ENCODE results near the gene THSD4.
A peak's percentile ranks its signal among the peaks of the same experiment; 100 is the strongest.
"Not testable (repeated sequence)": the region's sequence is repeated elsewhere in the genome, so short reads cannot be mapped to it uniquely, and the experiment has no call there.

Gene THSD4

DNA sequence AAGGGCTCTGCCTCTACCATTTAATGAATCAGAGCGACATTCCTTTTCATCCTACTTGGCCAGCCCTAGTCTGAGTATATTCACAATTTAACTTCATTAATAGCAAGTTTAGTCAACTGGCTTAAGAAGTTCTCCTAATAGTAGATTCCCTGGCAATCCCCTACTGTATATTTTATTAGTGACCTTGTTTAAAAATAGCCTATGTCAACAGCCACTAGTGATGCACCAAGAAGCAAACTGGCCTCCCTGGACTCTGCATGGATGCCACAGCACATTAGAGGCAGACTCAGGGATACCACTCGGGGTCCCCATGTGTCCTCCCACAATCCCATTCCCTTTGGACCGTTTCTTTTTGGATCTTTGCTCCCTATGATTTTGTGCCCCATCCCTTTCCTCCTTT is 83.6 kb downstream of the THSD4 start:
- H3K4me3 ChIP-seq: no peak overlapping the region
- no peak for TF ChIP-seq Cebpa-rat (IDR thresholded peaks at IDR 0.05)
- H4K20me1 ChIP-seq: no peaks in the 10 kb centered on the region; a peak in 1 of 22 replicates
- H3K9ac ChIP-seq: no peak overlapping the region
- no peaks in the 10 kb centered on the region for H3K36me3 ChIP-seq
- H3K27ac ChIP-seq: peak overlapping the region in 3 of 11 experiments; percentile 9 to 73 (median 30); a peak in 1 of 22 replicates
- no peaks in the 10 kb centered on the region for H3K27me3 ChIP-seq
- peak overlapping the region in 7 of 11 experiments; percentile 36 to 81 (median 77); a peak in 10 of 22 replicates for H3K4me2 ChIP-seq
- peaks cover 11 to 75% (median 63%) of the 10 kb centered on the region in 10 experiments for H3K4me1 ChIP-seq
- peaks cover 7 to 16% (median 10%) of the 10 kb centered on the region in 11 experiments for H3K9me3 ChIP-seq (replicated peaks in 1 of 11)

DNA sequence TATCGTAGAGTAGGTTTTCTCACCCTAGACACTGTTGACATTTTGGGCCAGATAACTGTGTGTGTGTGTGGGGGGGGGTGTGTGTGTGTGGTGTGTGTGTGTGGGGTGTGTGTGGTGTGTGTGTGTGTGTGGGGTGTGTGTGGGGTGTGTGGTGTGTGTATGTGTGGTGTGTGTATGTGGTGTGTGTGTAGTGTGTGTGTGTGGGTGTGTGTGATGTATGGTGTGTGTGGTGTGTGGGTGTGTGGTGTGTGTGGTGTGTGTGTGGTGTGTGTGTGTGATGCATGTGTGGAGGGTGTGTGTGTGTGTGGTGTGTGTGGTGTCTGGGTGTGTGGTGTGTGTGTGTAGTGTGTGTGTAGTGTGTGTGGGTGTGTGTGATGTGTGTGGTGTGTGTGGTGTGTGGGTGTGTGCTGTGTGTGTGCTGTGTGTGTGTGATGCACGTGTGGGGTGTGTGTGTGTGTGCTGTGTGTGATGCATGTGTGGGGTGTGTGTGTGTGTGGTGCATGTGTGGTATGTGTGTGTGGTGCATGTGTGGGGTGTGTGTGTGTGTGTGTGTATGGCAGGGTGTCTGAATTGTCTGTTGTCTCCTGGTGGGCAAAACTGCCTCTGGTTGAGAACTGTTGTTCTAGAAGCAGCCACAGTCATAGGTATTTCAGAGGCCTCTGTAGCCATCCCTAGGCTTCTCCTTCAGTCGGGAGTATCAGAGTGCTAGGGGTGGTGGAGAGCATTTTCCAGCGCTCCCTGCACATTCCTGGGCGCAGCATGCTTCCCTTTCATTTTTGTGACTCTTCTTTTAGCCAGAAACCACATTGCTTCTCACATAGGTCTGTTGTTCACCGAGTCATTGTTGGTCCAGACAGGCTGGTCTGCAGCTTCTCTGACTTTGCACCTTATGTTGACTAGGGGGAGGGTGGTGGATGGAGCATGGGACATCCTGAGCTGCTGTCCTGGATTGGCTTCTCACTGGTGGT is 84.4 kb downstream of the THSD4 start:
- Histone ChIP-seq H3K9me3 (replicated peaks in 1 of 11) (peaks cover 0 to 8% (median 2%) of the 10 kb centered on the region in 11 experiments; a peak in 17 of 22 replicates), H3K4me3 (no peak overlapping the region), H3K27ac (peak overlapping the region in 4 of 11 experiments; percentile 20 to 75 (median 52); a peak in 5 of 22 replicates), H3K4me1 (peaks cover 11 to 81% (median 71%) of the 10 kb centered on the region in 10 experiments), H3K4me2 (peak overlapping the region in 8 of 11 experiments; percentile 36 to 81 (median 74); a peak in 14 of 22 replicates), H4K20me1 (no peaks in the 10 kb centered on the region; a peak in 1 of 22 replicates), H3K36me3 (no peaks in the 10 kb centered on the region), H3K9ac (no peak overlapping the region), H3K27me3 (no peaks in the 10 kb centered on the region)
- no peak for TF ChIP-seq Cebpa-rat (IDR thresholded peaks at IDR 0.05)

GRCh38 chr15:71201477-71201876 is 86.2 kb downstream of the THSD4 start:
- Histone ChIP-seq H3K36me3 (no peaks in the 10 kb centered on the region), H3K27ac (peak overlapping the region in 7 of 11 experiments; percentile 22 to 81 (median 75); a peak in 11 of 22 replicates), H4K20me1 (no peaks in the 10 kb centered on the region; a peak in 1 of 22 replicates), H3K4me1 (peaks cover 11 to 85% (median 73%) of the 10 kb centered on the region in 10 experiments), H3K27me3 (no peaks in the 10 kb centered on the region), H3K4me2 (peak overlapping the region; percentile 51 to 81 (median 72)), H3K9me3 (replicated peaks in 1 of 11) (0 out of 22 replicates have a peak, but pooled peaks cover 0 to 3% (median 0%) of the 10 kb centered on the region in 11 experiments), H3K4me3 (no peak overlapping the region), H3K9ac (peak overlapping the region in 4 of 11 experiments; percentile 57 to 69 (median 60); a peak in 8 of 22 replicates)
- peak in 1 of 11 experiments; percentile 64; a peak in 1 of 22 replicates for TF ChIP-seq Cebpa-rat (IDR thresholded peaks at IDR 0.05)

DNA sequence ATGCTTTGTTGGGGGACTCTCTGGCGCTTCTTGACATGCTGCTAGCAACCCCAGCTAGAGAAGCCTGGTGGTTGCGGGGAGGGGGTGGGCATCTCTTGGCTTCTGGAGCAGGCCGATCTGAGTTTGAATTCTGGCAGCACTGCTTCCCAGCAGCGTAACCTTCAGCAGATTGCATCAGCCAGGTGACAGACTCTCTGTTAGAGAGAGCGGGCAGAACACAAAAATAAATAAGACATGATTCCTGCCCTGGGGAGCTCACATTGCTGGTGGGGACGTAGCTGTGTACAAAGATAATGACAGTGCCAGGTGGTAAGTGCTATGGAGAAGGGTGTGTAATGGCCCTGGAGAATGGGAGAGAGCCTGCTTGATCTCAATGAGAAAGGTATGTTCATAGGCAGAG is 87.4 kb downstream of the THSD4 start:
- H3K4me2 ChIP-seq: peak overlapping the region in 8 of 11 experiments; percentile 66 to 81 (median 77); a peak in 14 of 22 replicates
- peak overlapping the region in 3 of 11 experiments; percentile 75 to 81 (median 79); a peak in 4 of 22 replicates for H3K27ac ChIP-seq

DNA sequence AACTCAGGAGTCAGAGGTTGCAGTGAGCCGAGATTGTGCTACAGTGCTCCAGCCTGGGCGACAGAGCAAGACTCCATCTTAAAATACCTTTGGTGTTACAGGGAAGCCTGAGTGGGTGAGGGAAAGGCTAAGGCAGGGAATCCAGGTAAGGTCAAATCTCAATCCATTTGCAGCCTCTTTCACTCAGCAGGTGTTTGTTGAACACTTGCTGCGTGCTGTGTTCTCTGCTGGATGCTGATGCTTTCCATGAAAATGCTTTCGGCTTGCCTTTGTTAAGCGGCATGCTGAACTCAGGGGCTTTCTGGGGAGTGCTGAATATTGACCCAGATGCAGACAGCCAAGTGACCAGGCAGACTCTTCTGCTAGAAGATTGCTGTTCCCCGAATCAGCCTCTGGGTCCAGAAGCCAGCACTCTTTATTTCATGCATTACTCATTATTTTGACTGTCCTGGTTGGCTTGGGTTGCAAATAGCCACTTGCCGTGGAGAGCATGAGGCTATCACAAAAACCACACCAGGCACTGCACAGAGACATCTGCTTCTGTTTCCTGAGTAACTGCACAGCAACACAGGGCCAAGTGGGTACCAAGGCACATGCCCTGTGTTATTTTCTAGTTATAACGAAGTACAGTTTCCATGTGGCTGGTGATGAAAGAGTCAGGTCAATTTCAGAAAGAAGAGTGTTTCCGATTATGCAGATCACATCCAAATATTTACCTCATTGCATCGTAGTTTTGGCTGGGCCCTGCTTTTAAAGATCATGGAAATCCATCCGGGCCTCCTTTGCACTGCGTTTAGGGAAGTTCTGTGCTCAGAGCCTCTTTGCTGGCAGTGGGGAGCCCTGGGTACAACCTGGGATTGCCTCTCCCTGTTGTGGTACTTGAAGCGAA is 88.6 kb downstream of the THSD4 start:
- TF ChIP-seq Cebpa-rat (IDR thresholded peaks at IDR 0.05): no peak
- no peaks in the 10 kb centered on the region for H3K9me3 ChIP-seq (replicated peaks in 1 of 11)
- peaks cover 11 to 64% (median 57%) of the 10 kb centered on the region in 10 experiments for H3K4me1 ChIP-seq
- H3K27me3 ChIP-seq: no peaks in the 10 kb centered on the region
- no peak overlapping the region; a peak in 1 of 22 replicates for H3K27ac ChIP-seq
- no peak overlapping the region for H3K9ac ChIP-seq
- H3K4me3 ChIP-seq: no peak overlapping the region
- H3K36me3 ChIP-seq: no peaks in the 10 kb centered on the region
- H3K4me2 ChIP-seq: peak overlapping the region in 8 of 11 experiments; percentile 2 to 81 (median 40); a peak in 14 of 22 replicates
- H4K20me1 ChIP-seq: no peaks in the 10 kb centered on the region; a peak in 1 of 22 replicates

More for the DNA sequence above, 87.4 kb downstream of the THSD4 start:
- Histone ChIP-seq H3K9ac (peak overlapping the region in 1 of 11 experiments; percentile 69; a peak in 1 of 22 replicates), H4K20me1 (no peaks in the 10 kb centered on the region; a peak in 1 of 22 replicates), H3K36me3 (no peaks in the 10 kb centered on the region), H3K4me1 (peaks cover 11 to 73% (median 61%) of the 10 kb centered on the region in 10 experiments), H3K9me3 (replicated peaks in 1 of 11) (0 out of 22 replicates have a peak, but pooled peaks cover 0 to 3% (median 0%) of the 10 kb centered on the region in 11 experiments), H3K4me3 (no peak overlapping the region), H3K27me3 (no peaks in the 10 kb centered on the region)
- no peak for TF ChIP-seq Cebpa-rat (IDR thresholded peaks at IDR 0.05)

DNA sequence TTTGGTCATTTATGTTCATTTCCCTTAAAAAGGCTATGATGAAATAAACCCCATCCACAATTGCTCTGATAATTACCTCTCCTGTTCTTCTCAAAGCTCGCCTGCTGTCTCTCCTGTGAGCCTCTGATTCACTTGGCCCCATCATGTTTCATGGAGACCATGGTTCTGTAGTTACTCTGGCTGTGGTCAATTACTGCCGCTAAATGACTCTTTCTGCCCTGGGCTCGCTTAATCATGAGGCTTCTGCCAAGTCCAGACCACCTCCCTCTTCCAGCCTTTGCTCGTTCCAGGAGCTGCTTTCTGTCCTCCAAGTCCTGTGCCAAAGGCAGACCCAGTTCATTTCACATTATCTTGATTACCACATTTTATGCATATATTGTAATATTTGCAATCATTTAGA is 91.9 kb downstream of the THSD4 start:
- H4K20me1 ChIP-seq: no peaks in the 10 kb centered on the region
- H3K4me3 ChIP-seq: no peak overlapping the region
- H3K27me3 ChIP-seq: no peaks in the 10 kb centered on the region

GRCh38 chr15:71212146-71212545 is 96.9 kb downstream of the THSD4 start:
- Histone ChIP-seq H3K4me2 (peak overlapping the region in 10 of 11 experiments; percentile 24 to 70 (median 56); a peak in 18 of 22 replicates), H3K27me3 (no peaks in the 10 kb centered on the region), H3K4me3 (no peak overlapping the region), H3K9ac (no peak overlapping the region), H3K27ac (peak overlapping the region in 5 of 11 experiments; percentile 9 to 49 (median 36); a peak in 6 of 22 replicates), H3K4me1 (peaks cover 0 to 17% (median 14%) of the 10 kb centered on the region in 10 experiments; a peak in 16 of 20 replicates), H3K36me3 (no peaks in the 10 kb centered on the region), H3K9me3 (replicated peaks in 1 of 11) (peaks cover 23 to 34% (median 29%) of the 10 kb centered on the region in 11 experiments), H4K20me1 (no peaks in the 10 kb centered on the region)
- TF ChIP-seq Cebpa-rat (IDR thresholded peaks at IDR 0.05): no peak

More for the DNA sequence above, 91.9 kb downstream of the THSD4 start:
- Histone ChIP-seq H3K4me2 (no peak overlapping the region), H3K9ac (no peak overlapping the region), H3K4me1 (peaks cover 0 to 36% (median 31%) of the 10 kb centered on the region in 10 experiments; a peak in 17 of 20 replicates), H3K36me3 (no peaks in the 10 kb centered on the region), H3K27ac (no peak overlapping the region), H3K9me3 (replicated peaks in 1 of 11) (peaks cover 0 to 9% (median 0%) of the 10 kb centered on the region in 11 experiments; a peak in 3 of 22 replicates)
- no peak for TF ChIP-seq Cebpa-rat (IDR thresholded peaks at IDR 0.05)

DNA sequence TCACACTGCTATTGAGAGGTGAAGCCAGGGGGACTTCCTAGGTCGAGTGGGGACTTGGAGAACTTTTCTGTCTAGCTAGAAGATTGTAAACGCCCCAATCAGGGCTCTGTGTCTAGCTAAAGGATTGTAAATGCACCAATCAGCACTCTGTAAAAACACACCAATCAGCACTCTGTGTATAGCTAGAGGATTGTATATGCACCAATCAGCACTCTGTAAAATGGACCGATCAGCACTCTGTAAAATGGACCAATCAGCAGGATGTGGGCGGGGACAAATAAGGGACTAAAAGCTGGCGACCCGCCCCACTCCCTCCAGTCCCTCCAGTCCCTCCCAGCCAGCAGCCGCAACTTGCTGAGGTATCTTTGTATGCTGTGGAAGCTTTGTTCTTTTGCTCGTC is 98.7 kb downstream of the THSD4 start:
- not testable (repeated sequence) for H3K27me3 ChIP-seq, H3K27ac ChIP-seq, H3K9ac ChIP-seq, H3K36me3 ChIP-seq, H3K4me2 ChIP-seq, H4K20me1 ChIP-seq, H3K4me3 ChIP-seq
- Histone ChIP-seq H3K9me3 (replicated peaks in 1 of 11) (peaks cover 23 to 34% (median 29%) of the 10 kb centered on the region in 11 experiments), H3K4me1 (peaks cover 0 to 17% (median 14%) of the 10 kb centered on the region in 10 experiments; a peak in 16 of 20 replicates)
